ENCODE measurements around the gene MFSD2A.
"Not testable (repeated sequence)": the region's sequence is repeated elsewhere in the genome, so short reads cannot be mapped to it uniquely, and the experiment has no call there.

The MFSD2A gene

DNA sequence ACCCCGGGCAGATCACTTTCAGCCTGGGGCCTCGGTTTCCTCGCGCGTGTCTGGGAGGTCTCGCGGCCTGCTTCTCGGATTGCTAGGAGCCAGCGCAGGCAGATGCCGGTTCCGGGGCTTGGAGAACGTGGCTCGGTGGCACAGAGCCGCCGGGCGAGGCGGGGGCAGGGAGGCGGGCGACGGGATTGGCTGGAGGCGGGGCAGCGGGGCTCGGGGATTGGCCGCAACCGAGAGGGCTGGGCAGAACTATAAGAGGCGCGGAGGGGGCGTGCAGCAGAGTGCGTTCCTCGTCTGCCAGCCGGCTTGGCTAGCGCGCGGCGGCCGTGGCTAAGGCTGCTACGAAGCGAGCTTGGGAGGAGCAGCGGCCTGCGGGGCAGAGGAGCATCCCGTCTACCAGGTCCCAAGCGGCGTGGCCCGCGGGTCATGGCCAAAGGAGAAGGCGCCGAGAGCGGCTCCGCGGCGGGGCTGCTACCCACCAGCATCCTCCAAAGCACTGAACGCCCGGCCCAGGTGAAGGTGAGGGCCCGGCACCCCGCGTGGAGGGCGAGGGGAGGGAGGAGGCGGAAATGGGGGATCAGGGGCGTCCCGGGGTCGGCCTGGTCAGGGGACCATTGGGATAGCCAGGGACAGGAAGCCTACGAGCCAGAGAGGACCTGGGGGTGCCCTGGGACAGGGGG is at the start of gene MFSD2A:
Gene MFSD2A (plus strand): TSS at position 276 of the 677 bp plus-strand sequence. CDS start 148 bp downstream, at position 424.
- DNase-seq: peak; percentile 91 to 93

GRCh38 chr1:39905172-39905571 is 49.8 kb upstream of the MFSD2A start:
- DNase-seq: no peak

DNA sequence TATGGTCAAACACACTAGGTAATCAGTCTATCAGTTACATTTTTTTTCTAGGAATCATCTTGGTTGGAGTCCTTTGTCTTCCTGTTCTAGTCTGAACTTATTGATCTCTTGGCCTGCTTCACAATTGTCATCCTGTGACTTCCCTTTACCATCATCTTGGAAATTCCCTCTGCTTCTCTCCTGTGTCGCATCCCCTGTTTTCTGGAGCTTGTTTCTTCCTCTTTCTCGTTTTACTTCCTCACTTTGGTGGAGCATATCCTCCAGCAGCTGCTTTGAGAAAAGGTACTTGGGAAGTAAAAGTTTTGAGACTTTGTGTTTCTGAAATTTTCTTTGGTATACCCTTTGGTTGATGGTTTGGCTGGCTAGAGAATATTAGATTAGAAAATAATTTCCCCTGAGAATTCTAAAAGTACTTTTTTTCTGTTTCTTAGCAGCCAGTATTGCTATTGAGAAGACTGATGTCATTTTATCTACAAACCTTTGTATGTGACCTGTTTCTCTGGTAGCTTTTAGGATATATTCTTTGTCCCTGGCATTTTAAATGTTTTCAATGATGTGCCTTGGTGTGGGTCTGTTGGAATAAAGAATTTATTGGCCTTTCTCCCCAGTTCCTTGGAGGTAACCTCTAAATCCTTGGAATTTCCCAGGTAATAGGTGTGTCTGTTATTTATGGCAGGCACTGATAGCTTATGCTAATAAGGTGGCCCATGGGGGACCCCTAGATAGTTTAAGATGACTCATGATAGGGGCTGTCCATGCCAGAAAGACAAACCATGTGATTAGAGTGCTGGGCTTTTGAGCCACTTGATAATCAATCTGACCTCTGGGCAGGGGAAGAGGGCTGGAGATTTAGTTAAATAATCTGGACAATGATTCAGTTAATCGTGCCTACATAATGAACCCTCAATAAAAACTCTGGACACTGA is 47.2 kb upstream of the MFSD2A start:
- no peak for DNase-seq

GRCh38 chr1:39908534-39908933 is 46.4 kb upstream of the MFSD2A start:
- DNase-seq: no peak

GRCh38 chr1:39910263-39910662 is 44.7 kb upstream of the MFSD2A start:
- no peak for DNase-seq

DNA sequence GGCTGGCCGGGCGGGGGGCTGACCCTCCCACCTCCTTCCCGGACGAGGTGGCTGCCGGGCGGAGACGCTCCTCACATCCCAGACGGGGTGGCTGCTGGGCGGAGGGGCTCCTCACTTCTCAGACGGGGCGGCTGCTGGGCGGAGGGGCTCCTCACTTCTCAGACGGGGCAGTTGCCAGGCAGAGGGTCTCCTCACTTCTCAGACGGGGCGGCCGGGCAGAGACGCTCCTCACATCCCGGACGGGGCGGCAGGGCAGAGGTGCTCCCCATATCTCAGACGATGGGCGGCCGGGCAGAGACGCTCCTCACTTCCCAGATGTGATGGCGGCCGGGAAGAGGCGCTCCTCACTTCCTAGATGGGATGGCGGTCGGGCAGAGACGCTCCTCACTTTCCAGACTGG is 41.8 kb upstream of the MFSD2A start:
- DNase-seq: not testable (repeated sequence)

- no peak for DNase-seq
Measured at GRCh38 chr1:39915499-39916129, 39.3 kb upstream of the MFSD2A start.

GRCh38 chr1:39917825-39918224 is 37.1 kb upstream of the MFSD2A start:
- no peak for DNase-seq

DNA sequence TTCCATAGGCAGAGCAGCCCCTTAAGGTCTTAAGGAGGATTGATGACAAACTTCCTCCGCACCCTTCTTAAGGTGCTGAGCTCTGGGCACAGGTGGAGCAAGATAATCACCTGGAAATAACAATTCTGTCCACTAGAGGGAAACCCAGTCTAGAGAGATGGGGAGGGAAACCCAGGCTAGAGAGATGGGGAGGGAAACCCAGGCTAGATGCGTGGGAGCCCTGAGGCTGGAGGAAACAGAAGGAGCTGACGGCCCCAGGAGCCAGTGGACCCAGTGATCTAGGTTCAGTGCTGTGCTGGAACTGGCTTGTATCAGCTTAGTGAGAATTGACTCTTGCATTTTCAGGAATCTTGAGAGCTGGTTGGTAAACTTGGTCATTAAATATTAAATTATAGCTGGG is 35.4 kb upstream of the MFSD2A start:
- DNase-seq: peak; percentile 57 to 62

DNA sequence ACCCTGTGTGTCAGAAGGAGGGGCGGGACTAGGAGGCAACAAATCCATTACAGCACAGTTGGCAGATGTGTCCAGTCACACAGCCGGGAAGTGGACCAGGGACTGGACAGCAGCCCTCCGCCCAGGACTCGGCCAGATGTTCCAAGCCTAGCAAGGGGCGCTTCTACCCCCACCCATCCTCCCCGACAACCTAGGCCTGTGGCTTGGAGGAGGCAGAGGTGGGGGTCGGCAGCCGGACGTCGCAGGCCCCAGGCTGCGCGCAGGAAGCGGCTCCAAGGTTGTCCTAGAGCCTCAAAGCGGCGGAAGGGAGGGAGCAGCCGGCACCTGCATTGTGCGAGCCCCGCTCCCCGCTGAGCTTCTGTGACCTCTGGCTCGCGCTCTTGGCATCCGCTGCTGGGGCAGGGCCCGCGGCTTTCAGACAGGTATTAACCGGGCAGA is 32.7 kb upstream of the MFSD2A start:
- no peak for DNase-seq

- DNase-seq: no peak
Measured at GRCh38 chr1:39925721-39926342, 29.1 kb upstream of the MFSD2A start.

GRCh38 chr1:39926343-39926793 is 28.6 kb upstream of the MFSD2A start:
- DNase-seq: peak in 1 of 2 experiments; percentile 69

DNA sequence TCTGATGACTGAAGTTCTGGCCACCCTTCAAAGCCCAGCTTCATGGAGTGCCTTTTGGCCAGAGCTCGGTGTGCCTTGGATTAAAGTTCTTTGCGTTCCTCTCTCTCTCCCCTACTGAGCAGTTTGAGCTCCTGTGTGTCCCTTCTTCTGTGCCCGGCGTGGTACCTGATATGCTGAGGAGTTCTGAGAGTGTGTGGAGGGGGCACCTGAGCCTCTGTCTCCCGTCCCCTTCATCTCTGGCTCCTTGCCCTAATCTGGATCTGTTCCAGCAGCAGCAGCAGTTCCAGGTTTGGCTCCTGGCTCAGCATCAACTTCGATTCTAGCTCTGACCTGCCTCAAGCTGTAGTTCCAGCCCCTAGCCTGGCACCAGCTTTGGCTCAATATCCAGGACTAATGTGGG is 28.1 kb upstream of the MFSD2A start:
- DNase-seq: peak in 1 of 2 experiments; percentile 7

GRCh38 chr1:39927538-39927937 is 27.4 kb upstream of the MFSD2A start:
- DNase-seq: no peak

- no peak for DNase-seq
Measured at GRCh38 chr1:39928809-39929587, 25.9 kb upstream of the MFSD2A start.

- no peak for DNase-seq
Measured at GRCh38 chr1:39933956-39934941, 20.7 kb upstream of the MFSD2A start.

DNA sequence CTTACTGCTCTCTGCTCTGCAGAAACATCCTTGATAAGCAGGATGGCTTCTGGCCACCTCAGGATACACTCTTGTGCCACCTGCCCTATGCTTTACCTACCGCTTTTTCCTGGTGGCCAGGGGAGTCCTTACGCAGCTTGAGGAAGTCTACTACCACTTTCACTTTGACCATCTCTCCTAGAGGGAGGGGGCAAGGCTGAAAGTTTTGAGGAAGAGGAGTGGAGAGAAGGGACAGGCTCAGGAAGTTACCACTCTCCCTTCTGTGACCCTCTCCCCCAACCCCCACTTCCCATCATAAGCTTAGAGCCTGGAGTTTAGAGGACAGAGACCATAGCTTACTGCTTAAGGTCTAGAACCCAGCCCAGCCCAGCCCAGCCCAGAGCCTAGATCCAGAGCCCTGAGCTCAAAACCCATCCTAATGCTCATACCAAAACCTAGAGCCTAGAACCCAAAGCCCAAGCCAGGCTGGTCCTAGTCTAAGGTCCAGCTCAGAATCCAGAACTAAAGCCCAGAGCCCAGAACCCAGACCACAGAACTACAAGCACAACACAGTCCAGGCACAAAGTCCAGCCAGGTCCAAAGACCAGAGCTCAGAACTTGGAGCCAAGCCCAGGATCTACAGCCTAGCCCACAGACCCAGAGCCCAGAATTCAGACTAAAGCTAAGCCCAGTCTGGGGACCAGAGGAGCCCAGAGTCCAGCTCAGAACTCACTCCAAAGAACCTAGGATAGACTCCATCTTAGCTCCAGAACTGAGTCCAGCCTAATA is 18.0 kb upstream of the MFSD2A start:
- no peak for DNase-seq

GRCh38 chr1:39938856-39939255 is 16.1 kb upstream of the MFSD2A start:
- DNase-seq: no peak

GRCh38 chr1:39940253-39940652 is 14.7 kb upstream of the MFSD2A start:
- no peak for DNase-seq
